GM04503 (cell line): Measurements from ENCODE around the gene IMMP2L.

Experiments used
- DNase-seq: peaks from one replicate; pipeline ENCODE4 v3.0.0-alpha.2; 2012; ENCODE audit warnings: low read depth

Gene IMMP2L

DNA sequence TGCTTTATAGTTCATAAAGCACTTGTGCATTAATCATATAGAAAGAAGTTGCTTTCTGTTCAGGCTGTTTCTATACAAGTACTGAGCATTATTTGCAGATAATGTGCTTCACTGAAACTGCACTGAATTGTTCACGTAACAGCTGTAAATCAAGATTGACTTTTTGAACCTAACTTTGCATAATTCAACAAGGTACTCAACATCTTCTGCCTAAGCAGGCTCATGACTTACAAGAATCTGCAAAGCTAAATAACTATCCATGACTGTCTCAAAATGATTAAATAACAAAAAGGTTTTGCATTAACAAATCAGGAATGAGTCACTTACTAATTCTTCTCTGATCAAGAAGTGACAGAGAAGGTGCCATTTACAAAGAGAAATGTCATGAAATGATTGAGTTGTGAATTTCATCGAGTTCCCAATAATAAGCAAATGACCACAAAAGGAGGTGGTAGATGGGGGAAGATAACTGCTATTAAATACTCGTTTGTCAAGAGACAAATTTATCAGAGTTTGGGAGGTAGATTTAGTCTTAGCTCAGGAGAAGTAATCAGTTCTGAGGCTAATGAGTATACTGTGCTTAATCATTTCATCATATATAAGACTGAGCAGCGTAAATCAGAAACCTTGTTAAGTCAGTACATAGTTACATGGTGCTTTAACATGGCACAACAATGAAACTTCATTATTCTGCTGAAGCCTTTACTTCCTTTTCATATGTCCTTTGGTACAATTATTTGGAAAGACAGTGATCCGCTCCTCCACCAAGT lies 632.6 kb downstream of the IMMP2L start:
- DNase-seq, result no peak

DNA sequence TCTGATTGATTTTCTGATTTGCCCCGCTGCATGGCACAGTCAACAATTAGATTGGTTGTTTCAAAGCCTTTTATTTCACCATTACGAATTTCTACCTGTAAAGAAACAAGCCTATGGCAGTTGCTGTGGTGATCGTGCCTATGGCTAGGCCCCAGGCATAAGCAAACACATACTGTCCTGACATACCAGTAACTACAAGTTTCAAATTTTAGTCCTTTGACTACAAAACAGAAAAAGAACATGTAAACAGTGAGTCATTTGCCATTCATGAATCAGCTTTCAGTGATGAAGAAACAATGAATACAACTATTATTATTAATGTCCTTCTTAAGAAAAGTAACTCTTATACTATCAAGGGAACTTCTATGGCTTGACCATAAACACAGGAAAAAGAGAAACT lies 639.4 kb downstream of the IMMP2L start:
- no peak for DNase-seq

DNA sequence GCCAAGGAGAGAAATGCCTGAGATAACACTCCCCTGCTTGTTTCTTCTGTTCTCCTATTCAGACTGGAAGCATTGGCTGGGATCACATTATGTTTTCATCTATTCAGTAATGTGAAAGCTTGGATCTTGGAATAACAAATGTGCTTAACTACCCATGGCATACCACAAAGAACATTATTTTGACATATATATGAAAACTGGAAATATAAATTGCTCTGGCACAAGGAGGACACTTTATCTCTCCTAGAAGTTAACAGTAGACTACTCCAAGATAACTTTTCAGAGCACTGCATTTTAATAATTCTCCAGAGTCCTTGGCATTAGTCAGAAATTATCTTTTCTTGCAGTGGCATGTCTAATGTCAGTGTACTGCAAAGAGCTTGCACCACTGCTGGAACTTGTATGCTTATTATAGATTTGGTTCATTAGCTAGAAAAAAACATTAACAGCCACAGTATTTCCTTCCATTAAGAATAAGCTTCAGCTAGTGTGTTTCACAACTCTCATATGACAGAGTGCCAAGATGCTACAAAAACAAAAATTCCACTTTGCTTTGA lies 640.6 kb downstream of the IMMP2L start:
- DNase-seq, result no peak

DNA sequence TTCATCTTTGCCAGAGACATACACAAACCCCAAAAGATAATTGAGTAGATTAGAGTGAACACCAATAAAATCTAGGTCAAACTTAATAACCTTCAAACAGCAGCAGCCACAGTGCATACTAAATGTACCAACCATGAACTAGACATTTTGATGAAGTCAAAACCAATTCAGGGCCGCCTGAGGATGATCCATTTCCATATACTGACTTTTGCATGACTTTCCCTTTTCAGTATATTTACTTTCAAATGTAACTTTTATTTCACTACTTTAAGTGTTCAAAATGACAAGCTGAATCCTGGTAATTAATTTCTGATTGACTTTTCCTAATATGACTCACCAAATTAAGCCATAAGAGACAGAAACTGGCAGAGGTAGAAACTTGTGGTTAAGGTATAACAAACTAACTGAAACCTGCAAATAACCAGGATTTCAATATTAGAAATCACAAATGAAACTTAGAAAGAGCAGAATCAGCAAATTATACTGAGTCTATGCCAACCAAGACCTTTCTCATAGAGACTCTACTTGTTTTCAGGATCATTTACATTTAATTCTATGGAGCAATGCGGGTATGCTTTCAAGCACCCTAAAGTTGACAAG lies 643.2 kb downstream of the IMMP2L start:
- DNase-seq, result no peak

DNA sequence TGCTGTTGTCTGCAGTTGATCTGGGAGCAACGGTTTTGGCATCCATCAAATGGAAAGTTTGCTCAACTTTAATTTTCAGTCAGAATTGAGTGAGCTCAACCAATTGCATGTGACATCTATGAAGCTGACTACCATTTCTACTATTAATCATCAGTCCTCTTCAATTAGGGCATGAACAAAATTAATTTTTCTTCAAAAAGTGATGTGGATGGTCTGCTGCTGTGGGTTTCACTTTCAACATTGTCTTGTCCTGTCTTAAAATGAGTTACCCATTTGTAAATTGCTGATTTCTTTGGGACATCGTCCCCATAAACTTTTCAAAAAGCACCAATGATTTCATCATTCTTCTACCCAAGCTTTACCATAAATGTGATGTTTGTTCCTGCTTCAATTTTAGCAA lies 648.0 kb downstream of the IMMP2L start:
- DNase-seq, result no peak

DNA sequence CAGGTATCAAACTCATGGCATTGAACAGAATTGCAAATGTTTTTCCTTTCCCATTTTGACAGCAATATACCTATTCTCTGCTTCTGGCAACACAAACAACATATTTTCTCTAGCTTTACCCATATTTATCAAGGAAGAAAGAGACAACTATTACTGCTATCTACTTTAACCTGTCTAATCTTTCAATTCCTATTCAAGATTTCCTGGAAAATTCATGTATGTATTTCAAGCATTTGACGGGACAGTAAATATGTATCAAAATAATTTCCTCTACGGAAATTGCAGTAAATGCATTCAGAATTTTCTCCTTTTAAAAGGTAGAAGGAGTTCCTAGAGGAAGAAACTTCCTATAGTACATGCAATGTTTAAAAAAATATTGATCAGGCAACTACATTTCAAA lies 650.7 kb downstream of the IMMP2L start:
- DNase-seq, result no peak

DNA sequence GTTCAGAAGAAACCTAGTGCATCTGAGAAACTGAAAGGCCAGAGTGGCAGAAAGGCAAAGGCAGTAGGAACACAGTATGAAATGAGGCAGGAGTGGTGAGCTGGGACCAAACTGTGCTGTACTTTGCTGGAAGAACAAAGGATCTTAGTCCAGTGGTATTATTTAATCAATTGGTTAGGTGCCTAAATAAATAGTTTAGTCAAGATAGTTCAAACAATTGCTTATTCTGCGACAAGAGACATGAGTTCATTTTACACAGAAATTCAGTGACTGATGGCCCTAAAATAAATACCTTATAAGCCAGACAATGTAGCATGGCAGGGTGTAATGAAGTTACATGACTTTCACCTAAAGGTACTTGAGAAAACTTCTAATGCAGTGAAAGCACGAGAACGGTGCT lies 653.2 kb downstream of the IMMP2L start:
- no peak for DNase-seq

DNA sequence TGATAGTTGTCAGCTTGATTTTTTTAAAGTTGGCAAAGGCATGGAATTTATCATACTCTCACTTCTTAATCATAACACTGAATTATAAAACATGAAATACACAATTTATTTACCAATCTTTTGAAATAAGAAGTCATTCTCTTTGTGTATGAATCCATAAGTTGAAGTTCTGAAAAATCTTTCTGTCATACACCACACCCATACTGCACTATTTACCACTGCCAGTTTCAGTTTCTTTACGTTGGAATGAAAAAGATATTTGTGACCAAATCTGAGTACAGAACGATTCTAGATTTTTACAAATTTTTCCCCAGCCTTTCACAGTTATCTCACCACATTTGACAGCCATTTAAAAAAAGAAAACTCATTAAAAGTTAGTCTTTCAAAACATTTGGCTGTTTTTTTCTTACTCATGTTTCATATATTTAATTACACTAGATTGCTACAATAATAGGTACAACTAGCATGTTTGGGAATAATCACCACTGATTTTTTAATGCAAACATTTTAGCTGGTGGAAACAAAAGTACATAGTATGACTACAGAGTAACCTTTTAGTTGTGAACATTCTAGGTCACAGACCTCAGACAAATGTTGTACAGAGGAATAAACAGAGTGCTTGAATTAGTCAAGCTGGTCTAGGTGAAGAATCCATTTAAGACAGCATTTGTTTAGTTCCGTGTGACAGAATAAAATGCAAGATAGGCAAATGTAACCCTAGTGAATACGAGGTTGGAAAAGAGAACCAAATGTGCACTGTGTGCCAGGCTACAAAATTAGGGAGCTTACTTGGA lies 656.3 kb downstream of the IMMP2L start:
- DNase-seq, result no peak

DNA sequence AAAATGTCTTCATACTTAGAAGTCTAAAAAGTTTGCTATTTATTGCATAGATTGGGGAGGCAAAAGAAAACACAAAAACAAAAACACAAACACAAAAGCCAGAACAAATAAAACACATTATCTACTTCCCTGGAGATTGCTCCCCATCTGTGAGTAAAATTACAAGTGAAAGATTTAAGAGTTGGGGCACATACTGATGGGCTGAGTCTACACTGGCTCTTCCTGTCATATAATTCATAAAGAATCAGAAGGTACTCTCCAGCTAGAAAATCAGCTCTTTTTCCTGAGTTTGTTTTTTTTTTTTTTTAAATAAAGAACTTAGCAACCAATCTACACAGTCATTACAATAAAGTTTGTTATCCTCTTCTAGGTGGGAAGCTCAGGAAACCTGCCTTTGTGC lies 663.8 kb downstream of the IMMP2L start:
- DNase-seq, result no peak

DNA sequence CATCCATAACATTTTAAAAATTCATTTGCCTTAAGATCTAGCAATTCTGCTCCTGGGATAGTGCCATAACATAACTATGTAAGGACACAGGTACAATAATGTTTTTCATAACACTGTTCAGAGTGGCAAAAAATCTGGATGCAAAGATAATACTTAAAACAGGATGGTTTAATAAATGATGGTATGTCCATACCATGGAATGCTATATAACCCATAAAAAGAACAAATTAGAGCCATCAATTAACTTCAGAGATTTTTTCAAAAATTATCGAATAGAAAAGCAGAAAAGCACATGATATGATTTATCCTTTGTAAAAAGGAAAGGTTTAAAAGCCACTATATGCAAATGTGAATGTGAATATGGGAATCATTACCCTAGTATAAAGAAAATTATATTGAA lies 664.8 kb downstream of the IMMP2L start:
- DNase-seq, result no peak

DNA sequence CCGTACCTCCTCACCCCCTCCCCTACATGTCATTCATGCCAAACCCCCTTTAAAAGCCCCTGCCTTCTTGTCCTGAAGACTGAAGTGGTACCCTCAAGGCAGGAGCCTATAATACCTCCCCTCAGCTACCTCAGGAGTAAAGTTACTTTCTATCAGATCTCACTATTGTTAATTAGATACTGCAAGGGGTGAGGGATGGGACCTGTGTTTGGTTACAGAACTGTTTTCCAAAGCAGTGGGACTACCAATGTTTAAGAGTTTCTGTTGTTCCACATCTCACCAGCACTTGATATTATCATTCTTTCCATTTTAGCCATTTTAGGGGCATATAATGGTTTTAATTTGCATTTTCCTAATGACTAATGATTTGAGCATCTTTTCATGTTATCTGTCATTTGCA lies 668.2 kb downstream of the IMMP2L start:
- DNase-seq, result no peak

DNA sequence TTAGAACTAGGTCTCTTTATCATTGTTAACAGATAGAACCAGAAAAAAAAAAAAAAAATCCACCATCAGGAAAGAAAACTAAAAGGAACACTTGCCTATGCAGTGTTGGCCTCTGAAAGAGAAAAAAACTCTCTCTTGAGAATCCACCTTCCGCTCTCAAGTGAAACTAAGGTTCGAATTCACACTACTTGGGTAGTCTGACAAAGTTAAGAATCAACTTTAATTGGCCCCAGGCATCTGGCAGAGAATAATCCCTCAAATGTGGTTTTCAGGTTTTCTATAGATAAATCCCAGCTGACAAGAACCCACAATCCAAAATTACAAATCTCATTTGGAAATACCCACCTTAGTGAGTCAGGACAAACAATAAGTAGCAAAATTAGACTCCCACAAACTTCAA lies 671.1 kb downstream of the IMMP2L start:
- DNase-seq, result no peak

DNA sequence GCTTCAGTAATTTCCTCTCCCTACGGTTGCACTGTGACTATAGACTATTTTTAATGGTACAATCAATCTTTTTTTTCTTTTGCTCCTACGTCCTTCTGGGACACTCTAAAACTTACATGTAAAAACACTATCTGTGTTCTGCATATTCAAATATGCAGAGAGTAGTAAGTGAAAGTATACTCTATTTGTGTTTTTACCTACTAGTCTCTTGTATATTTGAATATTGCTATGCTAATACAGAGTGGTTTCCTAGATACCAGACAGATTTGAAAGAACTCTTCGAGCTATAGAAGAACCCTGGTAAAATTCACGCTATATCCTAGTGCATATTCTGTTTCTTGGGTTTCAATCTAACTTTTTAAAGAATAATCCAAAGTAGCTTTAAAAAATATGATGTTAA lies 672.2 kb downstream of the IMMP2L start:
- DNase-seq, result no peak

DNA sequence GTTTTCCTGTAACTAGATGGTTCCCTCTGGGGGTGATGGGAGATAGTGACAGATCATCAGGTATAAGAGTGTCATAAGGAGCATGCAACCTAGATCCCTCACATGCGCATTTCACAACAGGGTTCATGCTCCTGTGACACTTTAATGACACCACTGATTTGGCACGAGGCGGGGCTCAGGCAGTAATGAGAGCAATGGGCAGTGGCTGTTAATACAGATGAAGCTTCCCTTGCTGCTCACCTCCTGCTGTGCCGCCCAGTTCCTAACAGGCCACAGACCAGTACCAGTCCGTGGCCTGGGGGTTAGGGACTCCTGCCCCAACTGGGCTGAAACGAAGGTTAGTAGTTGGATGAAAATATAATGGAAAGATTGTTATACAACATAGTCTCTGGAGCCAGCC lies 673.0 kb downstream of the IMMP2L start:
- DNase-seq, result no peak

DNA sequence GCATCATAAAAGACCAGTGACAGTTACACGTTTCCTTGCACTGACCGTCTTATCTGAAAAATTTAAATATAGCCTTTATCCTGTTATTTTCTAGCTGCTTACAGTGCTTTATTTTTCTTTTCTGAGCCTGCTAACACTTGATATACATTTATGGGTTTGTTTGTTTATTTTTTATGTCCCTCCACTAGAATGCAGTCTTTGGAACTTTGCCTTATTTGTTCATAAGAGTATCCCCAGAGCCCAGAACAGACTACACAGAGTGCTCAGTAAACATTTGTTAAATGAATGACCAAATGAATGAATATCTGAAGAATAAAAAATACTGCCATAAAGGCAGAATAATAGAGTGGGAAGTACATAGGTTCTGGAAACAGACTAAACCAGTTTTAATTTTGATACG lies 673.7 kb downstream of the IMMP2L start:
- no peak for DNase-seq

DNA sequence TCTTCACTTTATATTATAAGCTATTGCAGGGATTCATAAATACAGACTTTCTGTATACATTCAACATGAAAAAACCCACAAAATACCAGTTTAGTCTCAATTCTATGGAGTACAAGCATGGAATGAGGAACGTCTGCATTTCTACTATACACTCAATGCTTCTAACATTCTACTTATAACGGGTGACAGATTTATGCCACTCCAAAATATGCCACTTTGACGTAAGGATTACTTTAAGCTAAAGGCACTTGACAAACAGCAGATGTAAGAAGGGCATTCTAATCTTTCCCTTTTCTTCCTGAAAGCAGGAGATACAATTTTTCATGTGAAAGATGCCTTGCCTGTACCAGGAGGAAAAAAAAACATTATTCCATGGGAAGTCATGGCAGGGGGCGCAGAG lies 676.8 kb downstream of the IMMP2L start:
- no peak for DNase-seq

DNA sequence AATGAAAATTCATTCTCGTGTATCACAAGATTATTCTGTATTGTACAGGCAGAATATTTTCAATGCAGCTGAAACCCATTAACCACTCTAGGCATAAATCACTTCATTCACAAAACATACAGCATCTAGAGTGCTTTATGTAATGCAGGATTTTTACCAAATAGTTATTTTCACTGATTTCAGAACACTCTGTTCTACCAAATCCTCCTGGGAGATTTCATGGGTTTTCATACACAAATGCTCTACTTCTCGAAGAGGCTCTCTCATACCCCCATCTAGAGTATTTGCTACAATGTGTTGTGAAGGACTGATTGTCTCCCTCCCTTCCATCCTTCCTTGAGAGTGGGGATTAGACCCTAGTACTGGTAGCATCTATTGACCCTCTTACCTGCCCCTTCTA lies 680.6 kb downstream of the IMMP2L start:
- no peak for DNase-seq

DNA sequence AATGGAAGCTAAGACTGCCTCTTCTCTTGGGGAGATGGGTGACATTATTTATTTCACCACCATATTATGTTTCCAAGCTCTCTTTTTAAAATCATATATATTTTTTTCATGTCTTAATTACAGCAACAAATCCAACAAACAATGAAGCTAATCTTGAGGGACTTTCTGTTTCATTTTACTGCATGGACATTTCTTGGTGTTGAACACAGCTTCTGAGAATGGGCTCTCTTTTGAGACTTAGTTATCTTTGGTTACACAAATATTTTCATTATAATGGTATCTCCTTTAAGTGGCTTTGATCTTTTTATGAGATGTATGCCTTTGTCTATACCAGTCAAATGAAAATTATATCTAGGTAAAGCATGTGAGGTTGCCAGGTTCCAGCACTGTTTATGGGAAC lies 681.3 kb downstream of the IMMP2L start:
- no peak for DNase-seq

DNA sequence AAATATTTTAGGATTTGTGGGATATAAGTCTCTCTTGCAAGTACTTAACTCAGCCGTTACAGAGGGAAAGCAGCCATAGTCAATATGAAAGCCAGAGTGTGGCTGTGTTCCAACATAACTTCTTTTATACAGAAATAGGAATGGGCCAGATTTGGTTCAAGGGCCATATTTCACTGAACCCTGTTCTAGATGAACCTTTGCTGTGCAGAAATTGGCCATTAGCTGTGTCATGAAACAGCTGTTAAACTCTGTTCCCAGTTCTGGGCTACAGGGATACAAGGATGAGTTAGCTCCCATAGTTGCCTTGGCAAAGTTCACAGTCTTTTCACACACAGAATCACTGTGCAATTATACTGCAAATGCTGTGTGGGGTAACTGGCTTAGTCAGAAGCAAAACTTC lies 685.3 kb downstream of the IMMP2L start:
- DNase-seq, result no peak

DNA sequence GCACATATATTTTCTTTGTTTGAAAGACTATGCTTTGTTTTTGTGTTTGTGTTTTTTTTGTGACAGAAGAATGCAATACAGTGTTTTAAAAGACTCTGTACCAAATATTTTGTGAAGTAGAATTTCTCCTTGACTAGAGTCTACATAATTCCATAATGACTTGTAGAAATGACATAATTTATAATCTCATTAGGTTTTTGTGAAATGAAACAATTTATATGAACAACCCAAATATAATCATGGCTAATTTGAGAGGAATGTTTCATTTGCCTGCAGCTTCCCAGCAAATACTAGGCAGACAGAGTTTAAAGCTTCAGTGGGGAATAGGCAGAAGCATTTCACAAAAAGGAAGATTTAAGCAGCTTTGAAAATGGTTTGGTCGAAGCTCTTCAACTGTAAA lies 686.9 kb downstream of the IMMP2L start:
- no peak for DNase-seq

DNA sequence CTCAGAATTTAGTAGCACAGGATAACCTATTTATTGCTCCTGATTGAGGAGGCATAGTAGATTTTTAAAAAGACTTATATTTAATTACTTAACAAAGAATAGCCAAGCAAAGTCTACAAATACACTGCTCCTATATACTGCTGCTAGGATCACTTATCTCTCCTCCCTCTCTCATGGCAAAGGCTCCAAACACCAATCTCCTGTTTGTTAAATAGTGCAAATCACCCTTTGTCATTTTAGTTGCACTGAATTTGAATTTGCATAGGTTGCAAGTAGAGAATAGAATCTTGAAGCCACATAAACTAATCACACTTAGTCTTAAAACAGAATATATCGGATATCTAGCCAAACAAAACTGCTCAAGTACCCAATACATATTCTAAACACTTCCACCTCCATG lies 690.4 kb downstream of the IMMP2L start:
- no peak for DNase-seq

DNA sequence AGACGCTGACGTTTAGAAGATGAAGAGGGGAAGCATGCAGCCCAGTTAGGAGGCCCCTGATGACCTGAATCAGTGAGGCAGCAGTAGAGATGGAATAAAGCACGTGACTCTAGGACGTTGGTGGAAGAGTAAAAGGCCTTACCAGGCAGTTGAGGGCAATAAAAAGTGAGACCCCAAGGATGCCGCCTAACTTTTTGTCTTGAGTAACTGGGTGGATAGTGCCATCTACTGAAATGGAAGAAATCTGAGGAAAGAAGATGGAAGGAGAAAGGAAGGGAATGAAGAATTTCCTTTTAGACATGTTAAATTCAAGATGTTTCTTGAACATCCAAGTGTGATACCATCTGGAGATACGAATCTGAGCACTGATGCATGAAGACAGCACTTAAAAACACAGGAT lies 691.4 kb downstream of the IMMP2L start:
- DNase-seq, result no peak

DNA sequence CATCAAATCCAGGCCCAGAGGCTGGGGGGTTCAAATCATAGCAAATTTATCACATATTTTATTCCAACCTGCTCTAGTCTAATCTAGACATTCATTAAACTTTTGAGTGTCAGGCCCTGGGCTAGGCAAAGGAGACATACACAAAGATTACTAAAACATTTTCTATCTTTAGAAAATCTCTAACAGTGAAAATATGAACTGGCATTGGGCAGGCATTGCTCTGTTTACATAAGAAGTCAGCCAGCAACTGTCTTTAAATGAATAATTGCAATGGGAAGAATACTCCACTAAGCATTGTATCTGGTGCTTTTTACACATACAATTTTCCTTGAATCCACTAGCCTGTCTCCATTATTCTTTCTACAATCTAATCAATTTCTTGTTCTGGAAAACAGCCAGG lies 693.8 kb downstream of the IMMP2L start:
- DNase-seq, result no peak
